Colon (tissue), 2 donors: ENCODE results near the gene TSC2.
"Not testable (repeated sequence)": the region's sequence is repeated elsewhere in the genome, so short reads cannot be mapped to it uniquely, and the experiment has no call there.

Experiments
- FAIRE-seq: peaks from 2 replicates; lab custom pipeline; 2012; peaks lifted over from hg19 to GRCh38; lab: Jason Lieb, UNC
- donor health status: control.
- donor health status: control.

TSC2 gene

DNA sequence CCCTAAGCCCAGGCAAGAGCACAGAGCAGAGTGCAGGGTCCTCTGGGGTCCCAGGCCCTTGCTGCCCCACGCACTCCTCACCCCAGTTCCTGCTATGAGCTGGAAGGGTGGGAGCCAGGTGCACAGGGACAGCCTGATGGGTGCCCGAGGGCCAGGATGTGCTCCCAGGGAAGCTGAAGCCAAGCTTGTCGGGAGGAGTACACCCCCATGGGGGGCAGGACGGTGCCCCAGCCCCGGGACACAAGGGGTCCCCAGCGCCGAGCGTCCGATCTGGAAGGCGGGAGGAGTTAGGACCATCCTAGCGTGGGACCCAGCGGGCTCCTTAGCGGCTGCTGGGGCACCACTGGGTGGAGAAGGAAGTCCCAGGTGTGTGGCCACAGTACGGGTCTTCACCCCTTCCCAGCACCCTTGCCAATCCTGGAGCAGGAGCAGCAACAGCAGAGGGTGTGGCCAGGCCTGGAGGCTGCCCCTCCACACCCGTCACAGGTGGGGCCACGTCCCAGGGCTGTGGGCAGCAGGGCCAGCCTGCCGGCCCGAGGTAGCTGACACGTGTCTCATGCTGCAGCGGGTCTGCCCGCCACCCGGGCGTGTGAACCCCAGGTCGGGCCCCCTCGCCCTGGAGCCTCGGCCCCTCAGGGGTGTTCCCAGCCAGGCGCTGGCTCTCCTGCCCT, 76.1 kb downstream of the TSC2 start:
- not testable (repeated sequence) for FAIRE-seq

DNA sequence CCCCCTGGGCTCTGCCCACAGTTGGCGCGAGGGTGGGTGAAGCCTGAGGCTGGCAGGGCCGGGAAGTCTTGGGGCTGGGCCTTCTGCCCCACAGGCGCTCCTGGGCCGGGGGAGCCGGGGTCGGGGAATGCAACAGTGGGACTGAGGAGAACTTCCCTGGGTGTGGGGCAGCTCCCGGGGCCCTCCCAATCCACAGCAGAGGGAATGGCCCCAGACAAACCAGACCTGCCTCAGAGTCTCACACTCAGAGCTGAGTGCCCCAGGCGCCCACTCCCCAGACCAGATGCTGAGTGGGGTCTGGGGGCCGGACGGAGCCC, 76.5 kb downstream of the TSC2 start:
- not testable (repeated sequence) for FAIRE-seq

DNA sequence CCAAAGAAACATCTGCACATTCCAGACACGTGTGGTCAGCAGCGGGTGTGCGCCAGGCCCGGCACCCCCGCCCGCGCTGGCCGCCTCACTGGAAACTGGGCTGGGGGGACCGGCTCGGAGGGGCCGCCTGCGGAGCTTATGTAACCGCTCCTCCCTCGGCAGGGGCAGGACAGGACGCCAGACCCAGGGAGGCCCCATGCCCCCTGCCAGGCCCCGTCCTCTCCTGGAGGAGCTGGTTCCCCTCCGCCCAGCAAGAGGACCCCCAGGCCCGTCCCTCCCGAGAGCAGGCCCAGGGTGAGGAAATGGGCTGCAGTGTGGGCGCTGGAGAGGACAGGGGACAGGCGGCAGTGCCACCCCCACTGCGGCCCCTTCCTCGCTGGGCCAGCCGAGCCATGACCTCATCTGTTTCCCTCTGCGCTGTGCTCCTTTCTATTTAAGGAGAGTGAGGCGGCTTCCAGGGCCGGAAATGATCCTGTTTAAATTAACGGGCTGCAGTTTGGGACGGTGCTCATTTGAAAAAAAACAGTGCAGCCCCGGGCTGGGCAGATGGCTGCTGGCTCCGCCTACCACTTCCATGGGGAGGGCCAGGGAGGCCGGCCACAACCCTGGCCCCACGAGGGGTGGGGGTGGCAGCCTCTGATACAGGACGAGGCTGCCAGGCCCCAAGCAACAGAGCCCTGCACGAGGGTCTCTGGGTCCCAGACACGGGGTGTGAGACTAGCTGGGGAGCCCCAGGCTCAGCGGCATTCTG, 77.1 kb downstream of the TSC2 start:
- FAIRE-seq = not testable (repeated sequence)

DNA sequence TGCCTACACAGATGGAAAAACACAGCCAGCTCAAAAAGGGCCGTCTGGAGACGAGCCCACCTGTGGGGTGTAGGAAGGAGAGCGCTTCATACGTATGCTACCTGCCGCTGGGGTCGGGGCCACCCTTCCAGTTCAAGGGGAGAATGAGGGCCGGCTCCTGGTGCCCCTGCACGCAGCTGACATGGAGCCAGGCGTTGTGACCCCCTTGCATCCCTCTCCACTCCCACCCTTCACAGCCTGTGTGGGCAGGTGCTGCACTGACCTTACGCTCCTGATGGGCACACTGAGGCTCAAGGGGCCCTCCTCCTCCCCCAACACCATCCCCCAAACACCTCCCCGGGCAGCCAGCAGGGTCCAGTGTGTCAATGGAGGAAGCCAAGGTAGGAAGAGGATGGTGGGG, 77.8 kb downstream of the TSC2 start:
- not testable (repeated sequence) for FAIRE-seq

DNA sequence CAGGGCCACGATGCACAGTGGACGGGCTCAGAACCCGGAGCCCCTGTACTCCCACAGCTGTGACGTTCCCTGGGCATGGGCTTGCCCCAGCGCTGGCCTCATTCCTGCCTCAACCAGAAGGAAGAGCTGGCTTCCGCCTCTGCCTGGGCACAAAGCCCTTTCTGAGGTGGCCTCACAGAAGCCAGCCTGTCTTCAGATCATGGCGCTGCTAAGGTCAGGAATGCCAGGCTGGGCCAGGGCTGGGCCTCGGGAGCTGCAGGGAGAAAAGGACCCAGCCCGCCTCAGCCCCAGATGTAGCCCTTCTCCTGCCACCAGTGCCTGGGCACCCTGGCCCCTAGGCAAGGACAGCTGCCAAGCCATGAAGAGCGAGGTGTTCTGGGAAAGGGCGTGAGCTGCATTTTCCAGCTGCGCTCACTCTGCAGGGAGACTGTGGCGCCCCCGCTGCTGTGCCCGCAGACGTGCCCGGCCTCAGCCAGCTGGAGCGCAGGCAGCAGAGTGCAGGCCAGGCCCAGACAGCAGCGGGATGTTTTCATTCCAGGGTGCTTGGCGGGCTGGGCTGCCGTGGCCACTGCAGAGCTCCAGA, 78.5 kb downstream of the TSC2 start:
- FAIRE-seq = not testable (repeated sequence)

DNA sequence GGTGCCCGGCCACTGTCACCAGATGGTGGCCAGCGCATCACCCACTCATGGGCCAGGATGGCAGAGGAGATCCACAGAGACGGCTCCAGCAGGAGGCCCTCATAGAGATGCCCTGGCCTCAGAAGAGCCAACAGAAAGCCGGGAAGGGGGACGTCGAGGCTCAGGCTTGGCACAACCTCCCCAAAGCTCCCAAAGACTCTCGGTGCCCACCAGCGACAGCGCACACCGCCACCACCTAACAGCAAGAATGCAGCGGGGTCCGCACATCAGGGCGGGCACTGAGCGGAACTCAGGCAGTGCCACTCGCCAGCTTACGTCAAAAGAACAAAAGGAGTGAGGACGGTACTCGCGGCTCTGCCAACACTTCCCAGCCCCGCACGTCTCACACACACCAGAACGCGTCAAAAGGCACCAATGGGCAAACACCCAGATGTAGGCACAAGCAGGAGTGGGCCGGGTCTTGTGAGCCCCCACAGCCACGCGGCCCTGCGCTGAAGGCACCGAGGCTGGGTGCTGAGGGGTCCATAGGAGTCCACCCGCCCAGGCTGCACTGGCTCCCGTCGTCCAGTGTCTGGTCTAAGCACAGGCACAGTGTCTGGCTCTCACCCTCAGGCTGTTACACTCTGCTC, 79.3 kb downstream of the TSC2 start:
- FAIRE-seq = not testable (repeated sequence)

DNA sequence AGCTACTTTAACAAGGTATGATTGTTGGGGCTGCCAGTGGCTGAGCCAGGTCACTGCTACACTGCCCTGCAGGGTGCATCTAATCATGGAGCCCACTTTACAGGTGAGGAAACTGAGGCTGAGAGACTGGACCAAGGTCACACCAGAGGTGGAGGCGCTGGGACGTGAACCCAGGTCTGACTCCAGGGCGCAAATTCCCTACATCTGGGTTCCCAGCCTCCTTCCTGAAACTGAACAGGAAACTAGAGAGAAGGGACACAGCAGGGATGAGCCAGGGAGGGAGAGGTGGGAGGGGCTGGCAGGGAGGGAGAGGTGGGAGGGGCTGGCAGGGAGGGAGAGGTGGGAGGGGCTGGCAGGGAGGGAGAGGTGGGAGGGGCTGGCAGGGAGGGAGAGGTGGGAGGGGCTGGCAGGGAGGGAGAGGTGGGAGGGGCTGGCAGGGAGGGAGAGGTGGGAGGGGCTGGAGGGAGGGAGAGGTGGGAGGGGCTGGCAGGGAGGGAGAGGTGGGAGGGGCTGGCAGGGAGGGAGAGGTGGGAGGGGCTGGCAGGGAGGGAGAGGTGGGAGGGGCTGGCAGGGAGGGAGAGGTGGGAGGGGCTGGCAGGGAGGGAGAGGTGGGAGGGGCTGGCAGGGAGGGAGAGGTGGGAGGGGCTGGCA, 80.0 kb downstream of the TSC2 start:
- not testable (repeated sequence) for FAIRE-seq

DNA sequence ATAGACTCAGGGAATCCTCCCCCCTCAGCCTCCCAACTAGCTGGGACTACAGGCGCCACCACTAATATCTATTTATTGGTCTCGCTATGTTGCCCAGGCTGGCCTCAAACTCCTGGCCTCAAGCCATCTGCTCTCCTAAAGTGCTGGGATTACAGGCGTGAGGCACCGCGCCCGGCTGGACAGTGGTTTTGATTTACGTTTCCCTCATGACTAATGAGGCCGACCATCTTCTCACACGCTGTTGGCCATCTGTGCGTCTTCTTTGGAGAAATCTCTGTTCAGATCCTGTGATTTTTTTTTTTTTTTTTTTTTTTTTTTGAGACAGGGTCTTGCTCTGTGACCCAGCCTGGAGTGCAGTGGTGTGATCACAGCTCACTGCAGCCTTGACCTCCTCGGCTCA, 81.5 kb downstream of the TSC2 start:
- FAIRE-seq = not testable (repeated sequence)

DNA sequence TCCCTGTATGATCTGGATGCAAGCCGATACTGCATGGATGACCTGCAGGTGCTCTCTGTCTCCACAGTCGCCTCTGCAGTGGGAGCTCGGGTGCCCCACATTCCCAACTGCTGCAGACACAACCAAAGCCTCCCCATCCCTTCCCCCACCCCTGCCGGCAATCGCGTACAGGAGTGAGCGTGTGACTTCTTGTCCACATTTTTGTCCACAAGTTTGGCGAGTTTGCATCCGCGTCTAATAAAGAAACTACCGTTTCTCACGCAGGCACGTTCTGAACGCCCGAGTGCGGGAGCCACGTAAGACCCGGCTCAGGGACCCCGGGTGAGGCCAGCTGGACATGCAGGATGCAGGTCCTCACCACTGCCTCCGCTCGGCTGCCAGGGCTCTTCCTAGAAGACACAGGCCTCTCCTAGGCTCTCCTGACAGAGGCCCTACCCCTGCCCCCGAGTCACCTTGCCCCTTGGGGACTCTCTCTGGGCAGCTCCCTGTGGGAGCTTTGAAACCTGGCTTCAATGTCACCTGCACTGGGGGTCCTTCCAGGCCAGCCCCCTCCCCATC, 82.2 kb downstream of the TSC2 start:
- not testable (repeated sequence) for FAIRE-seq

DNA sequence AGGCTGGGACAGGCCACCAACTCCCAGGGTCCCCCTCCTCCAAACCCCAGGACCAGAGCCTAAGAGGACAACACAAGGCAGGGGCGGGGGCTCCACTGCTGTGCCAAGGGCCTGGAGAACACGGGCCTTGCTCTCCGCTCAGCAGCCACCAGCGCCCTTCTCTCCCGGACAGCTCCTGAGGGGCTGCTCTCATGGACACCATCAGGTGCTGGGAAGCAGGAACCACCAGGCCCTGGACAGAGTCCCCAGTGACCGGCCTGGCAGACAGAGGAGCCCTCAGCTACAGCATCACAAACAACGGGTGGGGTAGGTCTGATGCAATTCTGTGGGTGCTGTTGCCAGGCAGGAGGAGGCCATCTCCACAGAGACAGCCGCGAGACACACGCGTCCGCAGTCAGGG, 86.0 kb downstream of the TSC2 start:
- not testable (repeated sequence) for FAIRE-seq

DNA sequence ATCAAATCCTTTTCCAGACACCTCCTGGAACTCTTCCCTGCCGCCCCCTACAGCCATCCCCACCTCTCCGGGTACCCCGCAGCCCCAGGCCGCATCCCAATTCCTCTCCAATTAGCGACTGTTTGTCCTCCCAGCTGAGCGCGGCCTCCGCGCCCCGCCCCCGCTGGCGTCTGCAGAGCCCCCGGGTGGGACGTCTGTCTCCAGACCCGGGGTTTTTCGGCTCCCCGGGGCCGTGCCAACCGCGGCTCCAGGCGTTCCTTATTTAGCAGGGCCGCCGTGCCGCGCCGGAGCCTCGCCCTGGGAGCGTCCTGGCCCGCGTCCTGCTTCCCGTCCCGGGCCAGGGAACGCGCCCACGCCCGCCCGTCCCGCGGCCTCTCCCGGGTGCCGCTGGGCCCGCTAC, 87.3 kb downstream of the TSC2 start:
- FAIRE-seq = not testable (repeated sequence)

DNA sequence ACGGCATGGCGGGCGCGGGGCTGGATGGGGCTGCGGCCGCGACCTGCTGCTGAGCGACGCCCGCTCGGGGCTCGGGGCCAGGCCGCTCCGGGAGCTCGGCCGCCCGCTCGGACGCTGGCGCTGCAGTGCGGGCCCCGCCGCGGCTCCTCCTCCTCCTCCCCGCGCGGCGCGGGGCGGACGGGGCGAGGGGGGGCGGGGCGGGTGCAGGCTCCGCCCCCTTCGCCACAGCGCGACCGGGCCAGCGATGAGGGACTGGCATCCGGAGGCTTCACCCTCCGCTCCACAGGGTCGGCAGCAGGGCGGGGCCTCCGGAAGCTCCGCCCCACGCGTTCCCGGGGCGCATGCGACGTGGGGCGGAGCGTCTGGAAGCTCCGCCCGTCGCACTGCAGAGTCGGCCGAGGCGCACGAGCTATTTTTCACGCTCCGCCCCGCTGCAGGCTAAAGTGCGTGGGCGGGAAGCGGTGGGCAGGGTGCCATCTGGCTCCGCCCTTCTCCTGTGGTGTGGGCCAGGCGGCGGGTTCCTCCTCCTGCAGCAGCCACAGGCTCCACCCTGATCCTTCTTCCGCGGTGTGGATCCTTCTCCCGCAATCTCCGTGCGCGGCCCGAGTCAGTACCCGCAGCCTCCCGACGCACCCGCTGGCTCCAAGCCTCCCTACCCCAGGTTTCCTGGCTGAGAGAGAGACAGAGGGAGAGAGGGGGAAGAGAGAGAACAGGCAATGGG, 88.1 kb downstream of the TSC2 start, which contains the start of gene PKD1:
TSS of gene PKD1 (minus strand) at position 129 of the 721 bp plus-strand sequence. CDS start 209 bp downstream, outside the sequence.
- FAIRE-seq = not testable (repeated sequence)
